Inflammatory macrophage treated with lipopolysaccharide for 4 hours (primary cell): ENCODE measurements around the gene TMEM123.
A peak's percentile ranks its signal among the peaks of the same experiment; 100 is the strongest.

ENCODE experiments used
- DNase-seq: peaks from one replicate; pipeline ENCODE4 v3.0.0-alpha.2; 2020

The TMEM123 gene

DNA sequence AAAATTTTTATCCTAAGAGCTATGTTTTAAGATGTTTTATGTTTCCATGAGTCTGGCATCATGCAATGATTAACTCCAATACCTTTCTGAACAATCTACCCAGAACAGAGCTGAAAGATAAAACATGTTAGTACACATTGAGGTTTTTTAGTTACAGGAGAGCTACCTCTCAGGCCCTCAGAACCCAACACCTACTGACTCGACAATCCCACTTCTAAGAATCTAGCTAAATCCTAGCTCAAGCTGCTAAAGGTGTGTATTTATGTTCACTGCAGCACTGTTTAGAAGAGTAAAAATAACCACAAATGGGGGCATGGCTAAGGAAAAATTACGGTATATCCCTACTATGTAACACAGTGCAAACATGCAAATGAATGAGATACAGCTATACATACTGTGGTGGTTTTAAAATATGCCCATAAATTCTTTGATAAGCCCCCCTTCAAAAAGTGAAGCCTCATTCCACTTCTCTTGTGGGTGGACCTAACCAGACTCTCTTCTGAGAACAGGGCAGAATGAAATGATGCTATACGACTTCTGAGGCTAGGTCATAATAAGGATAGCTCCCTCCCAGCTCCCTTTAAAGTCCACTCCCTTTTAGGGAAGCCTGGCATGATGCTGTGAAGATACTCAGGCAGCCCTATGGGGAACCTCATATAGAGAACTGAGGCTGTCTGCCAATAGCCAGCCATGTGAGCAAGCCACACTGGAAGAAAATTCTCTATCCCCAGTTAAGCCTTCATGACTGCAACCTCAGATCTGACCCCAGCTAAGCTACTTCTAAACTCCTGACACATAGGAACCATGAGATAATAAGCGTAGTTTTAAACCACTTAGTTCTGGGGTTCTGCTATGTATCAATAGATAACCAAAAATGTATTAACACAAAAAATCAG is 29.5 kb downstream of the TMEM123 start:
- no peak for DNase-seq

DNA sequence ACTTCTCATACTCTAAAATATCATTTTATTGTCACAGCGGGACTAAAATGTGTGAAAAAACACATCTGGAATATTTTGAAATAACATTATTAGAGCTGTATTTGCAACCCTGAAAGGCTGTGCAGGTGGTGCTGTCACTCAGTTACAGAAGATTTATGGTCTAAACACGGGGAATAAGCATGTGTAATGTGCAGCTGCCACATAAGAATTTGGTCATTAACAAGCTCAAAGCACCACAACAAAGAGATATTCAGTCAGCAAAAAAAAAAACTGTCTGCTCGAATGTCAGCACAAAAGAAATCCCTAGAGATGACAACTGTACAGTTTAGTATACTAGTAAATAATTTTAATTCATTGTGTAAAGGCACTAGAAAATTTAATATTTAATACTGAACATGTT is 31.3 kb downstream of the TMEM123 start:
- no peak for DNase-seq

DNA sequence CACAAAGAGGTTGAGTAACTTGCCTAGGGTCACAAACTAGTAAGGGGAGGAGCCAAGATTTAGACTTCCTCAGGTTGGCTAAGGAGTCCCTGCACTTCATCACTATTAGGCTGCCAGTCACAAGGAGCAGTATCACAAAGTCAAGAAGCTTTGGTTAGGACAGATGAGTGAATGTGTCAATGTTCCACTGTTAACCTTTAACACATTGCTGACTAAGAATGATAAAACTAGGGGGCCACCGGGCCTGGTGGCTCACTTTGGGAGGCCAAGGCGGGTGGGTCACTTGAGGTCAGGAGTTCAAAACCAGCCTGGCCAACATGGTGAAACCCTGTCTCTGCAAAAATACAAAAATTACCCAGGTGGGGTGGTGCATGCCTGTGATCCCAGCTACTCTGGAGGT is 32.0 kb downstream of the TMEM123 start:
- DNase-seq = no peak

DNA sequence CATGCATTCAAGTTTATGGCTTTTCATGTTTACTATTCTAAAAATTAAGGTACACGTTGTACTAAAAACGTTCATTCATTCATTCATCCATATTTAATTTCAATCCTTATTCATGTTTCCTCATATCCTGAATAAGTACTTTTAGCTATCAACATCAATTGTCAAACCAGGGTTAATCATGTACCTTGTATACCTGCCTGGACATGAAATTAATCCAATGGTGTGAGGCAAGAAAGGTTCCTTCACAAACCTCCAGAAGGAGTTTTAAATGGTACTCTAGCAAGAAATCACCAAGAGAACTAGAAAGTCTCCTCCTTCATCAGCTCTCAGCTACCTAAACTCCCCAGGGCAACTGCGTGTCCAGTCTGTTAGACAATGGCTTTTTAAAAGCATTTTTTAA is 33.4 kb downstream of the TMEM123 start:
- no peak for DNase-seq

DNA sequence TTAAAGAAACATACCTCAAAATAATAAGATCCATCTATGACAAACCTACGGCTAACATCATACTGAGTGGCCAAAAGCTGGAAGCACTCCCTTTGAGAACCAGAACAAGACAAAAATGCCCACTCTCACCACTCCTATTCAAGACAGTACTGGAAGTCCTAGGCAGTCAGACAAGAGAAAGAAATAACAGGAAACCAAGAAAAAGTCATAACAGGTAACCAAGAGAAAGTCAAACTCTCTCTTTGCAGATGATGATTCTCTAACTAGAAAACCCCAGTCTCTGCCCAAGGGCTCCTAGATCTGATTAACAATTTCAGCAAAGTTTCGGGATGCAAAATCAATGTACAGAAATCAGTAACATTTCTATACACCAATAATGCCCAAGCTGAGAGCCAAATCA is 35.6 kb downstream of the TMEM123 start:
- no peak for DNase-seq

DNA sequence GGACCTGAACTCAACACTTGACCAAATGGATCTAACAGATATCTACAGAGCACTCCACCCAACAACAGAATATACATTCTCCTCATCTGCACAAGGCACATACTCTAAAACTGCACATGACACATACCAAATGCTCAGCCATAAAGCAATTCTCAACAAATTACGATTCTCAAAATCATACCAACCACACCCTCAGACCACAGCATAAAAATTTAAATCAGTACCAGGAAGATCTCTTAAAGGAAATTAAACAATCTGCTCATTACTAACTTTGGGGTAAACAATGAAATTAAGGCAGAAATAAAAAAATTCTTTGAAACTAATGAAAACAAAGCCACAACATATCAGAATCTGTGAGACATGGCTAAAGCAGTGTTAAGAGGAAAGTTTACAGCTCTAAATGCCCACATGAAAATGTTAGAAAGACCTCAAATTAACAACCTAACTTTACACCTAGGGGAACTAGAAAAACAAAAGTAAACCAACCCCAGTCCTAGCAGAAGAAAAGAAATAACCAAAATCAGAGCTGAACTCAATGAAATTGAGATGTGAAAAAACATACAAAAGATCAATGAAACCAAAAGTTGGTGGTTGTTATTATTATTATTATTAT is 37.2 kb downstream of the TMEM123 start:
- no peak for DNase-seq

DNA sequence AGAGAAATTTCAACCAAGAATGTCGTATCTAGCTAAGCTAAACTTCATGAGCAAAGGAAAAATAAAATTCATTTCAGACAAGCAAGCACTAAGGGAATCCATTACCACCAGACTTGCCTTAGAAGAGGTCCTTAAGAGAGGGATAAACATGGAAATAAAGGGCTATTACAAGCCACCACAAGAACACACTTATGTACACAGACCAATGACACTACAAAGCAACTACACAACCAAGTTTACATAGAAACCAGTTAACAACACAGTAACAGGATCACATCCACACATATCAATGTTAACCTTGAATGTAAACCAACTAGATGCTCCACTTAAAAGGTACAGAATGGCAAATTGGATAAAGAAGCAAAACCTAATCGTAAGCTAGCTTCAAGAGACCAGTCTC is 38.0 kb downstream of the TMEM123 start:
- no peak for DNase-seq

DNA sequence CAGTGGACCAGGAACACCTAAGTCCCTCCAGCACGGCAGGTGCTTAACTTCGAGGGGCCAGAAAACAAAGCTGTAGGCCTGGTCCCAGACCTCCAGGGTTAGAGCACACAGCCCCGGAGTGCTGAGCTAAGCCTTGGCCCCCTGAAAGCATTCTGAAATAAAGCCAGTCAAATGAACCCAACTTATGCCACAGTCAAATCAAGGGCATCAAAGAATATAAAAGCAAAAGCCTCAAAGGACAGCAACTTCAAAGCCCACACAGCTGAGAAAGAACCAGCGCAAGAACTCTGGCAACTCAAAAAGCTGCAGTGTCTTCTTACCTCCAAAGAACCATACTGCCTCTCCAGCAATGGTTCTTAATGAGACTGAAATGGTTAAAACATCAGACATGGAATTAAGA is 39.1 kb downstream of the TMEM123 start:
- DNase-seq = no peak

DNA sequence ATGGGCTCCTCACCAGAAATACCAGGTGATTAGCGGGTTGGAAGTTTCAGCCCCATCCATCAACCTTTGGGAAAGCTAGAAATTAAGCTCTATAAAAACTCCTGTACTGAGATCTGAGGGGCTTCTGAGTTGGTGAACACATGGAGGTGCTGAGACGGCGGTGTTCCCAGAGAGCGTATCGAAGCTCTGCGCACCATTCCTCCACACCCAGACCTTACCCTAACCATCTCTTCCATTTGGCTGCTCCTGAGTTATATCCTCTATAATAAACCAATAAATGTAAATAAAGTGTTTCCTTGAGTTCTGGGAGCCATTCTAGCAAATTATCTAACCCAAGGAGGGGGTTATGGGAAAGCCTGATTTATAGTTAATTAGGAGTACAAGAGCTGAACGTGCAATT is 41.4 kb downstream of the TMEM123 start:
- no peak for DNase-seq

DNA sequence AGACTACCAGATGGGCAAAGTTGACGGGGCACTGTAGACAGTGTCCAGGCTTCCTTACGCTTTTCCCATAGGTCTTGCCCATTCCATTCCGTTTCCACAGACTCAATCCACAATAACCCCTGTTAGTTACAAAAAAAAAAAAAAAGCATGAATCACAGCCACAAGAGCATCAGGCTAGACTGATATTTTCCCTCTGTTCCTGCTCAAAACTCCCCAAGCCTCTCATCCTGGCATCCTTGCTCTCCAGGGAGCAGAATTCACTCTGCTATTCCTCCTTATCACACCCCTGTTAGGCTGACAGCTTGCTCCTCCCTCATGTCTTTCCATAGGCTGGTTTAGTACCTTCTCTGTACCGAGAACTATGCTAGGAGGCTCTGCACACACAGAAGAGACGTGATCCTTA is 42.2 kb downstream of the TMEM123 start:
- no peak for DNase-seq

DNA sequence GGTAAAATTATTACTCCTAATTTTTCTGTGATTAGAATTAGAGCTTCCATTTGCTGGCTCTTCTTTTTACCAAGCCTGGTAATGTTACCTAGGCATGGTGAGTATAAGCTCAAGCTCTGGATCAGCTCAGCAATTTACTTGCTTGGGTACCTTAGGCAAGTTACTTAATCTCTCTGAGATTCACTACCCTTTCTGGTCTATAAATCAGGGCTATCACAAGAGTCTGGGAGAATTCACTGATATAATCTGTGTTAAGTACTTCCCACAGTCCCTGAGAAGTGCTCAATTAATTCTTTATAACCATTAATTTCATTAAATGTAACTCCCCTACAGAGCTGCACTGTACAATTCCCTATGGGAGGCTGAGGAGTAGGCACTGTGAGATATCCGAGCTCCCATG is 44.2 kb downstream of the TMEM123 start:
- no peak for DNase-seq

DNA sequence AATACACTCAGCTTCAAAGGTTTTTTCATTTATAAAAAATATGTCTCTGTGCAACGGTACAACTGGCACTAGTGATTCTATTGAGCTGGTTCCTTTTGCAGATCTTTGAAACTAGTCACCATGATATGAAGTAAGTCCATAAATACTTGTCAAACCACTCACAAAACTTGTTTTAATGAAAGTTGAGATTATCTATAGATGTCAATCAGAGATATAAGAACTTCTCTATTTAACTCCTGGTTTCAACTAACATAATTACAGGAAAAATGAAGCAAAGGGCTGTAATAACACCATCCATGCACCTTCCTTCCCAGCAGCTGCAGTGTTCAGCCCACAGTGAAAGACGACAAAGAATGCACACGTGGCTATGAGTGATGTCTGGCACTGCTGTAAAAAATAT is 44.7 kb downstream of the TMEM123 start:
- DNase-seq = no peak

DNA sequence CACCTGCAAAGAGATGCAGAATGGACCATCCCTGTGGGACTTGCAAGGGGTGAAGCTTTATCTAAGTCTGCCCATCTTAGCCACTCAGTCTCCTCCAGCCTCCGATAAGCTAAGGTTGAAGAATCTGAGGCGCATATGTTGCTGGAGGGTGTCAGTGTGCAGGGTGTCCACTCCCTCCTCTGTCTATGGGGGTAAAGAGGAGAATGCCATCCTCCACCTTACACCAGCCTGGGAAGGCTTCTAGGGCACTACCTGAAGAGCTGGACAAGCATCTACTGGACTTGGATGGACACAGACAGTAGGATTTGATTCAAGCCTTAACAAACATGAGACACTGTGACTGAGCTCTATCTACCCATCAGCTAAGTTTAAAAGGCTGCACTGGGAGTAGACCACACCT is 46.5 kb downstream of the TMEM123 start:
- DNase-seq = no peak

DNA sequence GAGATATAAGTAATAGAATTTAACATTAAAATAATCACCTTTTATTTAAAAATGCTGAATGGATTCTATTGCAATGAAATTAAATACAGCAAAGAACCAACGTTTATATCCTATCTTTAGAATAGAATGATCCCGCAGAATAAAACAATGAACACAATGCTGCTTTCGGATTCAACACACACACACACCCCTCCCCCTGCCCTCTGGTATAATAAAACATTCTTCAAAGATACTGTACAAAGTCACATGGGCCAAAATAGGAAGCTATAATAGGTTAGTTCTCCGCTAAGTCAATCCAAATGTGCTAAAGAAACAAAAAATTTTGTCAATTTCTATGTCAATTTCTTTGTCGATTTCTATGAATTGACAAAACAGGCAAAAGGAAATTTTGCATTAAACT is 47.1 kb downstream of the TMEM123 start:
- DNase-seq = no peak

DNA sequence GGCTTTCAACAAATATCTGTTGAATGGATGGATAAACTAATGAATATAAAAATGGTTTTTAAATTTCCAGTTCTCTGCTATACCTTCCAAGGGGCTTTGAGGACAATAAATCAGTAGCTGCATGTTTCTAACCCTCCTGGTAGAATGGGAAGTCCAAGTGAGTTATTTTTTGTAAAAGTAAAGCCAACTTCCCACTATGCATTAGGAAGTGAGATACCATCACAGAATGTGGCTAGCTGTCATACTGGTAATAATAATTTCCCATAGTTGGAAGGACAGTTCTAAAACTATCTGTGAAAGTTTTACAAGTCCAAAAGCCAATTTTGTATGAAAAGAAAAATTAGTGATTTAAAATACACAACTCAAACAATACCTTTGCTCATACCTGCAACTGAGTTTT is 50.0 kb downstream of the TMEM123 start:
- peak; percentile 25 for DNase-seq

DNA sequence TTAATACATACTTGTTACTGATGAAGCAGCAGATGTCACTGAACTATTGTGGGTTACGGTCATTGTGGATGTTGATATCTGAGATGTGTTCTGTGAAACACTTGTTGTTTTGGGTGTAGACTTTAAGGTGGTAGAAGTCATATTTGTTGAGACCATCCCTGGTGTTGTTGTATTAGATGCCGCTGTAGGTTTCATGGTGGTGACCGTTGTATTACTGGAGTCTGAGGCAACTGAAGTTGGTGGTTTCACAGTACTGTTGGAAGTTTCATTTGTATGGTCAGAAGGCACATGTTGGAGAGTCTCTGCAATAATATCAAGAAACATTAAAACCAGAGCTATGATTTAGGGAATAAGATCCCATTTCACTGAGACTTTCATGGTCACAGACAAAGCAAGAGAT is 50.7 kb downstream of the TMEM123 start:
- DNase-seq = no peak

DNA sequence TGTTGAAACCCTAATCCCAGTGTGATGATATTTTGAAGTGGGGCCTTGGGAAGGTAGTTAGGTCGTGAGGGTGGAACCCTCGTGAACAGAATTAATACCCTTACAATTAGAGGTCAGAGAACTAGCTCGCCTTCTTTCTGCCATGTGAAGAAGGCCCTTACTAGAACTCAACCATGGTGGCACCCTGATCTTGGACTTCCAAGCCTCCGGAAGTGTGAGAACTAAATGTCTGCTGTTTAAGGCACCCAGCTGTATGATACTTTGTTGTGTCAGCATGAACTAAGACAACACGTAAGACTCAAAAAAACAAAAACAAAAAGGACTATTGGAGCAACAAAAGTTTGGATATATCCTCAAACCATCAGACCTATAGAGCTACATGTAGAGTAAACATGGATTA is 52.0 kb downstream of the TMEM123 start:
- DNase-seq = no peak

DNA sequence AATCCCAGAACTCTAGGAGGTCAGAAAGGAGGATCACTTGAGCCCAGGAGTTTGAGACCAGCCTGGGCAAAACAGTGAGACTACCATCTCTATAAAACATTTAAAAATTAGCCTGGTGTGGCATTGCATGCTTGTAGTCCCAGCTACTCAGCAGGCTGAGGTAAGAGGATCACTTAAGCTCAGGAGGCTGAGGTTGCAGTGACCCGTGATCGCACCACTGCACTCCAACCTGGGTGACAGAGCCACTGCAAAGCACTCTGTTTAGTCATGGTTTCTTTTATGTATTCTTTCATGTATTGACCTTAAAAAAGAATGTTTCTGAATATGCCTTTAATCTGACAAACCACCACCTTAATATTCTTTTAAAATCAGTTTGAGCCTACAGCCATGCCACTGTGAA is 53.4 kb downstream of the TMEM123 start:
- no peak for DNase-seq

DNA sequence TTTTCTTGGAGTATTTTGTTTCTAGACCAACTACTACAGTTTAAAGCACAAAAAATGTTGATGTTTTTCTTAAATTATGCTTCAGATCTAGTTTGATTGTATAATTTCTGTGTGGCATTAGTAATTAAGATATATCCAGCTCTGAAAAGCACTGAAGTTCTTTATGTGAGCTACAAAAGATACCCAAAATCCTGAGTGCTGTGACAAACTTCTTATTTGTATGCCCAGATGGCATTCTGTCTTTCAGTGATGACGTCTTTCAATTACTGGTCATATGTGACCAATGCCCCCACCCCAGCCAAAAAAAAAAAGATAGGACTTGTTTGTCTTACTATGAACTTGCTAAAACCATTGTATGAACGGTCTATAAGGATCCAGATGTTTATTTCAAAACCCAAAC is 54.3 kb downstream of the TMEM123 start:
- DNase-seq = no peak

DNA sequence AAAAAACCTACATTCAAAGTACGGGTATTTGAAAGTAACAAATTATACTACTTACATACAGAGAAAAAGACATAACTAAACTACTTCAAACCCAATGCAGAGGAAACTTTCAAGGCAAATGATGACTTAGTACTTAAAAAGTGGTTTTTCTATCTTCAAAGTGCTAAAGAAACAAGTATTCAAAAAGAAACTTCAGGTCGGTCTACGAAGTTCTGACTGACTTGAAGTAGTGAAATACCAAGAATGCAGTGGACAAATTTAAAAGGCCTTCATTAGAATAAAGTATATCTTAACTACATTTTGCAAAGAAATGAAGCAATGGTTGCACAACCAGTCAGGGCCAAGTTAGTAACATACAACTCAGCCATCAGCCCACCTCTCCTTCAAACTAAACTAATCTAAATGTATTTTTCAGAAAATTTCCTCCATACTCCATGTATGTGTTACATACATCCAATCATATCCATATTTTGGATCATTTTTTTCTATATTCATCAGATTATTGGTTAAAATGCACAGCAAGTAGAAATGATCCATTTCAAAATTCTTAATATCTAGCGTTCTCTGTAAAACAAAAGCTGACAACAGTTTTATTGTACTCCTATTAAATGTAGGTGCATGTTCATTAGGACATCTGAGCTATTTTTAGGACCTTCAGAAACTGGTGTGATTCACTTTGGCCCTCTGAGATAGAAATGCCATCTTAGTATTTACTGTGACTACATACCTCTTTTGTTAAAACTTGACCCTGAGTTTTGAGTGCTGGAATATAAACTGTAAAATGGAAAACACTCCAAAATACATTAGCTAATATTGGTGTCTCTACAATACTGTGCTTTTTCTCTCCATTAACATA is 55.6 kb downstream of the TMEM123 start:
- no peak for DNase-seq

DNA sequence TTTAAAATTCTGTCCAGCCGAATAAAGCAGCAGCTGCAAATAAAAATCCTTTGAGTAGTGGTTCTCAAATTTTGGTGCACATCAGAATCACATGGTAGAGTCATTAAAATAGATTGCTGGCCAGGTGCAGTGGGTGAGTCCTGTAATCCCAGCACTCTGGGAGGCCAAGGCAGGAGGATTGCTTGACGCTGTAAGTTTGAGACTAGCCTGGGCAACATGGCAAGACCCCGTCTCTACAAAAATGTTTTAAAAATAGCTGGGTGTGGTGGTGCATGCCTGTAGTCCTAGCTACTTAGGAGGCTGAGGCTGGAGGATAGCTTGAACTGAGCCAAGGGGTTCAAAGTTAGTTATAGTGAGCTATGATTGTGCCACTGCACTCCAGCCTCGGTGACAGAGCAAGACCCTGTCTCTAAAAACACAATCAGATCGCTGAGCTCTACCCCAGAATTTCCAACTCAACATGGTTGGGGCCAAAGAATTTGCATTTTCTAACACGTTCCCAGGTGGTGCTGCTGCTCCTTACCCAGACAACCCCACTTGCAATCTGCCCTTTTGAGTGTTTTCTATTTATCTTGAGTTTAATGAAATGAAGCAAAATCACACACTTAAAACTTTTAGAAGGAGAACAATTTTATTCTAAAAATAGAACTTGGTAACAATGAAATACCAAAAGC is 56.7 kb downstream of the TMEM123 start:
- DNase-seq = no peak

DNA sequence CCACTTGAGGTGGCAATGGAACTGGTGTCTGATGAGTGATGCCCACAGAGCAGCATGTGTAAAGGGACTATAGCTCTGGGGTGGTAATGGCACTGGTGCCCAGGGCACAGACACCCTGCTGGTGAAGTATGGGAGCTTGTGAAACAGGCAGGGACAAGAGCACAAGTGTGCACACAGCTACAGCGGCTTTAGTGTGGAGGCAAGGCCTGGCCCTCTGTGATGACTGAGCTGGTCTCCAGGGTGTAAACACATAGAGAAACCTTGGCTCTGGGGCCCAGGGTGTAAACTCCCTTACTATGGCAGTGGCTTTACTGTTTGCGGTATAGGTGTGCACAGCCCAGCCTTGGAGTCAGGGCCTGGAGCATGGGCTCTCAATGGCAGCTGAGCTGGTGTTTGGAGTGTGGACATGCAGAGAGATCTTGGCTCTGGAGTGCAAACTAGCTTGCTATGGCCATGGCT is 59.3 kb downstream of the TMEM123 start:
- no peak for DNase-seq
